Mesenchymal stem cell (in vitro differentiated cells and primary cell): ENCODE measurements around the gene ABCC2.

Source experiments
- DNase-seq: peaks from one replicate; pipeline ENCODE4 v3.0.0-alpha.2; 2013
- H2AFZ ChIP-seq: one replicate; pipeline ENCODE4 v1.6.1; 2013; ENCODE audit warnings: low read depth, mild to moderate bottlenecking, control low read depth, inconsistent platforms, low read length, moderate library complexity
- H2AK5ac ChIP-seq: 2 replicates; pipeline ENCODE4 v1.6.1; 2013; ENCODE audit warnings: low read length, moderate library complexity, mild to moderate bottlenecking, inconsistent platforms; ENCODE audit not compliant: severe bottlenecking
- H2BK120ac ChIP-seq: one replicate; pipeline ENCODE4 v1.6.1; 2013; ENCODE audit warnings: low read depth, mild to moderate bottlenecking, inconsistent platforms, low read length, moderate library complexity
- H2BK12ac ChIP-seq, 2 experiments: one replicate each; pipeline ENCODE4 v1.6.1; 2013; ENCODE audit warnings: inconsistent platforms in 2 of 2, low read length in 2 of 2, mild to moderate bottlenecking in 2 of 2, moderate library complexity in 2 of 2, control low read depth in 1 of 2
- H2BK15ac ChIP-seq: one replicate; pipeline ENCODE4 v1.6.1; 2013; ENCODE audit warnings: mild to moderate bottlenecking, low read depth, inconsistent platforms; ENCODE audit not compliant: poor library complexity, severe bottlenecking
- H2BK5ac ChIP-seq: 2 replicates; pipeline ENCODE4 v1.6.1; 2013; ENCODE audit warnings: low read depth, mild to moderate bottlenecking, low read length, control low read depth, inconsistent platforms; ENCODE audit not compliant: poor library complexity, severe bottlenecking
- H3K14ac ChIP-seq, 2 experiments: one replicate each; pipeline ENCODE4 v1.6.1; 2013; ENCODE audit warnings: inconsistent platforms in 2 of 2, low read length in 2 of 2, control low read depth in 1 of 2, mild to moderate bottlenecking in 1 of 2, moderate library complexity in 1 of 2
- H3K18ac ChIP-seq, 2 experiments: one replicate each; pipeline ENCODE4 v1.6.1; 2013; ENCODE audit warnings: inconsistent platforms in 2 of 2, low read length in 2 of 2, control low read depth in 1 of 2, low read depth in 1 of 2, mild to moderate bottlenecking in 1 of 2
- H3K23ac ChIP-seq, 2 experiments: one replicate each; pipeline ENCODE4 v1.6.1; 2013; ENCODE audit warnings: inconsistent platforms in 2 of 2, low read length in 2 of 2, mild to moderate bottlenecking in 2 of 2, moderate library complexity in 2 of 2, control low read depth in 1 of 2
- H3K27ac ChIP-seq: 2 replicates; pipeline ENCODE4 v1.5.1; 2013; ENCODE audit warnings: mild to moderate bottlenecking, moderate library complexity, low read length, control low read depth, inconsistent platforms; ENCODE audit not compliant: poor library complexity, severe bottlenecking
- H3K27me3 ChIP-seq, 2 experiments: 2 replicates each; pipeline versions ENCODE4 v1.6.1 to v1.7.0; 2013; ENCODE audit warnings: low read length in 2 of 2, mild to moderate bottlenecking in 2 of 2, moderate library complexity in 2 of 2, control low read depth in 1 of 2, inconsistent platforms in 1 of 2; ENCODE audit not compliant: control insufficient read depth in 1 of 2, insufficient read depth in 1 of 2
- H3K36me3 ChIP-seq, 2 experiments: 2 replicates each; pipeline versions ENCODE4 v1.6.1 to v1.7.0; 2013; ENCODE audit warnings: low read length in 2 of 2, control low read depth in 1 of 2, inconsistent platforms in 1 of 2, low read depth in 1 of 2, mild to moderate bottlenecking in 1 of 2; ENCODE audit not compliant: insufficient read depth in 2 of 2, control insufficient read depth in 1 of 2
- H3K4ac ChIP-seq, 2 experiments: one replicate each; pipeline ENCODE4 v1.6.1; 2013; ENCODE audit warnings: inconsistent platforms in 2 of 2, low read length in 2 of 2, mild to moderate bottlenecking in 2 of 2, moderate library complexity in 2 of 2, control low read depth in 1 of 2, low read depth in 1 of 2
- H3K4me1 ChIP-seq: 2 replicates; pipeline ENCODE4 v1.6.1; 2013; ENCODE audit warnings: low read depth, low read length, control low read depth; ENCODE audit not compliant: control insufficient read depth, insufficient read depth
- H3K4me2 ChIP-seq: 2 replicates; pipeline ENCODE4 v1.6.1; 2013; ENCODE audit warnings: low read length, mild to moderate bottlenecking, inconsistent platforms; ENCODE audit not compliant: poor library complexity, severe bottlenecking
- H3K4me3 ChIP-seq, 2 experiments: 2 replicates each; pipeline versions ENCODE4 v1.5.1 to v1.7.0; 2013; ENCODE audit warnings: low read length in 2 of 2, mild to moderate bottlenecking in 2 of 2, control low read depth in 1 of 2, low read depth in 1 of 2; ENCODE audit not compliant: insufficient read depth in 1 of 2
- H3K79me1 ChIP-seq: replicated peaks from 2 replicates; pipeline ENCODE4 v1.6.1; 2013; ENCODE audit warnings: mild to moderate bottlenecking, control low read depth, low read length, inconsistent platforms; ENCODE audit not compliant: poor library complexity, severe bottlenecking
- H3K9ac ChIP-seq: 2 replicates; pipeline ENCODE4 v1.7.0; 2013; ENCODE audit warnings: mild to moderate bottlenecking, low read length, moderate library complexity
- H3K9me3 ChIP-seq: 2 replicates; pipeline ENCODE4 v1.7.0; 2013; ENCODE audit warnings: mild to moderate bottlenecking, low read length; ENCODE audit not compliant: control insufficient read depth
- H4K8ac ChIP-seq: one replicate; pipeline ENCODE4 v1.6.1; 2013; ENCODE audit warnings: inconsistent platforms, mild to moderate bottlenecking, low read length, moderate library complexity
- H4K91ac ChIP-seq: one replicate; pipeline ENCODE4 v1.6.1; 2013; ENCODE audit warnings: mild to moderate bottlenecking, low read length, inconsistent platforms
- WGBS: methylation state at CpG from one replicate; pipeline ENCODE4 v1.1.7; 2013; ENCODE audit warnings: mixed read lengths; 5-methylcytosine and 5-hydroxymethylcytosine counted together

The ABCC2 gene

GRCh38 chr10:99806091-99806490 lies 23.7 kb downstream of the ABCC2 start:
- Histone ChIP-seq H3K27me3 (no peaks in the 10 kb centered on the region), H2AFZ (no peak overlapping the region), H3K23ac (no peak overlapping the region), H3K27ac (no peak overlapping the region), H3K4ac (no peak overlapping the region), H4K91ac (no peak overlapping the region), H3K4me1 (no peaks in the 10 kb centered on the region), H3K9ac (no peak overlapping the region), H3K14ac (no peak overlapping the region), H2BK12ac (no peak overlapping the region), H3K4me3 (no peak overlapping the region), H3K9me3 (no peaks in the 10 kb centered on the region), H2BK15ac (no peak overlapping the region), H3K36me3 (peaks cover 0 to 5% of the 10 kb centered on the region in 2 experiments), H4K8ac (no peak overlapping the region), H2BK5ac (no peak overlapping the region), H2BK120ac (no peak overlapping the region), H3K4me2 (no peak overlapping the region), H3K79me1 (no peaks in the 10 kb centered on the region), H3K18ac (no peak overlapping the region), H2AK5ac (no peak overlapping the region)
- no peak for DNase-seq
- 65% methylated on average over 3 of the region's 3 CpGs for WGBS

- no peak overlapping the region for H3K27ac ChIP-seq
Observed at GRCh38 chr10:99807786-99808185, 25.3 kb downstream of the ABCC2 start.

GRCh38 chr10:99808270-99808669 lies 25.8 kb downstream of the ABCC2 start:
- Histone ChIP-seq H2BK5ac (no peak overlapping the region), H2AK5ac (no peak overlapping the region), H3K4me2 (no peak overlapping the region), H4K91ac (no peak overlapping the region), H3K4me1 (no peaks in the 10 kb centered on the region), H3K27ac (no peak overlapping the region), H2BK15ac (no peak overlapping the region), H3K18ac (no peak overlapping the region), H3K36me3 (peaks cover 0 to 5% of the 10 kb centered on the region in 2 experiments), H3K23ac (peak overlapping the region in 1 of 2 experiments; percentile 37), H2AFZ (no peak overlapping the region), H2BK120ac (no peak overlapping the region), H3K27me3 (no peaks in the 10 kb centered on the region), H3K14ac (peak overlapping the region in 1 of 2 experiments; percentile 21), H4K8ac (no peak overlapping the region), H2BK12ac (peak overlapping the region in 1 of 2 experiments; percentile 15), H3K9me3 (no peaks in the 10 kb centered on the region), H3K4ac (peak overlapping the region in 1 of 2 experiments; percentile 7), H3K4me3 (no peak overlapping the region), H3K79me1 (no peaks in the 10 kb centered on the region), H3K9ac (no peak overlapping the region)
- no peak for DNase-seq

More at GRCh38 chr10:99807786-99808185, 25.3 kb downstream of the ABCC2 start:
- peak overlapping the region in 1 of 2 experiments; percentile 10 for H2BK12ac ChIP-seq
- H2AFZ ChIP-seq: no peak overlapping the region
- H3K4me2 ChIP-seq: no peak overlapping the region
- H2BK15ac ChIP-seq: no peak overlapping the region
- H3K36me3 ChIP-seq: peaks cover 0 to 5% of the 10 kb centered on the region in 2 experiments
- H3K9me3 ChIP-seq: no peaks in the 10 kb centered on the region
- no peaks in the 10 kb centered on the region for H3K4me1 ChIP-seq
- no peaks in the 10 kb centered on the region for H3K79me1 ChIP-seq
- H3K18ac ChIP-seq: no peak overlapping the region
- H3K14ac ChIP-seq: peak overlapping the region in 1 of 2 experiments; percentile 21
- no peak overlapping the region for H4K8ac ChIP-seq
- no peak overlapping the region for H4K91ac ChIP-seq
- no peak overlapping the region for H3K4ac ChIP-seq
- no peak overlapping the region for H3K4me3 ChIP-seq
- H3K9ac ChIP-seq: no peak overlapping the region
- 98% methylated on average over 2 of the region's 2 CpGs for WGBS
- H2BK120ac ChIP-seq: no peak overlapping the region
- no peak overlapping the region for H2BK5ac ChIP-seq
- peak overlapping the region in 1 of 2 experiments; percentile 37 for H3K23ac ChIP-seq
- no peak overlapping the region for H2AK5ac ChIP-seq
- H3K27me3 ChIP-seq: no peaks in the 10 kb centered on the region
- no peak for DNase-seq

DNA sequence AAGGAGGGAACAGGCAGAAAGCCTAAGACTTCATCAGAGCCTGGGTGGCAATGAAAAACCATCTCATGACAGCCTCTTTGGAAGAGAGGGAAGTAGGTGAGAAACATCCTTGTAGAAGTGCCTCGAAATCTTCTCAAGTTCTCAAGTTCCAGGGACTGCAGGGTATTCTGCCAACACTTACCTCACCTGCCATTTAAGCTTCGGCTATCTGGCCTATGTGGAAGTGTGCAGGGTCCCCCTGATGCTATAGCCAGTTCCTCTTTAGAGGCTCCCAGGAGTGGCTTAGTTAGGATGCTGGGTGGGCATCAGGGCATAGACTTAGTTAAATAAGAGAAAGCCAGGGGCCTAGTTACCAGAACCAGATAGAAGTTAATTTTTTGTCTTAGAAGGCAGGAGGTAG lies 27.0 kb downstream of the ABCC2 start:
- Histone ChIP-seq H3K9ac (no peak overlapping the region), H3K18ac (peak overlapping the region; percentile 65 to 73), H4K8ac (no peak overlapping the region), H2AFZ (no peak overlapping the region), H3K4me1 (no peaks in the 10 kb centered on the region), H3K23ac (no peak overlapping the region), H3K4me3 (no peak overlapping the region), H3K36me3 (peaks cover 0 to 5% of the 10 kb centered on the region in 2 experiments), H2BK5ac (no peak overlapping the region), H2BK12ac (peak overlapping the region in 1 of 2 experiments; percentile 54), H2AK5ac (no peak overlapping the region), H3K27ac (no peak overlapping the region), H3K79me1 (no peaks in the 10 kb centered on the region), H4K91ac (no peak overlapping the region), H3K4ac (peak overlapping the region; percentile 54 to 73), H2BK15ac (peak overlapping the region; percentile 6), H3K27me3 (no peaks in the 10 kb centered on the region), H2BK120ac (no peak overlapping the region), H3K4me2 (no peak overlapping the region), H3K14ac (no peak overlapping the region), H3K9me3 (no peaks in the 10 kb centered on the region)
- no peak for DNase-seq
- 84% methylated on average over 2 of the region's 2 CpGs for WGBS
